B cell (primary cell): ENCODE measurements around the gene UCHL1. TPM values are rescaled to one million over a fixed set of nuclear protein-coding genes. Genes with fewer than 3 reads are reported as not detected.
"Not testable (repeated sequence)": the region's sequence is repeated elsewhere in the genome, so short reads cannot be mapped to it uniquely, and the experiment has no call there.

Experiments used
- ATAC-seq: fragments of 200-7000 bp; cut with Tn5 transposase; one replicate; pipeline ENCODE4 v1.10.0; 2021; ENCODE audit warnings: low read depth, mild to moderate bottlenecking, moderate number of reproducible peaks, moderate library complexity
- CTCF ChIA-PET: fragments of 350-600 bp; sonication (Branson Sonifier 250); formaldehyde crosslinking; loops from one replicate; lab custom pipeline; 2021; ENCODE audit warnings: antibody characterized with exemption, inconsistent platforms; lab: Charles Lee
- POLR2A ChIA-PET: fragments of 350-600 bp; sonication (Branson Sonifier 250); formaldehyde crosslinking; loops from one replicate; lab custom pipeline; 2021; ENCODE audit warnings: antibody characterized with exemption; lab: Charles Lee
- DNase-seq: peaks from one replicate; pipeline ENCODE4 v3.0.0; 2013
- H2AFZ ChIP-seq: 2 replicates; pipeline ENCODE4 v1.6.1; 2012; ENCODE audit warnings: mild to moderate bottlenecking, low read depth, low read length; ENCODE audit not compliant: insufficient read depth, poor library complexity, severe bottlenecking
- H3K27ac ChIP-seq, 2 donors: 1 replicate in 1 of 2; 2 replicates in 1 of 2; pipeline ENCODE4 v1.5.1; 2012 to 2013; ENCODE audit warnings: low read length in 2 of 2, mild to moderate bottlenecking in 2 of 2, moderate library complexity in 1 of 2
- H3K27me3 ChIP-seq, 4 experiments: fragments of 200-600 bp in 1 of 4; sonication (generic) in 1 of 4; replicated peaks in 1 of 4; 1 replicate in 2 of 4; 2 replicates in 2 of 4; pipeline versions ENCODE4 v1.6.1 to v1.7.0; 2013 to 2016; ENCODE audit warnings: low read length in 3 of 4, mild to moderate bottlenecking in 2 of 4, mixed read lengths in 1 of 4, moderate library complexity in 1 of 4; ENCODE audit not compliant: insufficient read depth in 4 of 4, control insufficient read depth in 3 of 4; ENCODE audit errors: control extremely low read depth in 1 of 4
- H3K36me3 ChIP-seq, 2 experiments: replicated peaks in 1 of 2; 1 replicate in 1 of 2; 2 replicates in 1 of 2; pipeline versions ENCODE4 v1.6.1 to v1.7.1; 2013; ENCODE audit warnings: low read length in 1 of 2; ENCODE audit not compliant: insufficient read depth in 2 of 2, control insufficient read depth in 1 of 2; ENCODE audit errors: control extremely low read depth in 1 of 2, extremely low read depth in 1 of 2
- H3K4me1 ChIP-seq, 2 donors: fragments of 200-600 bp in 1 of 2; sonication (generic) in 1 of 2; 1 replicate in 1 of 2; 2 replicates in 1 of 2; pipeline versions ENCODE4 v1.5.1 to v1.6.1; 2013 to 2017; ENCODE audit warnings: low read length in 2 of 2; ENCODE audit not compliant: control insufficient read depth in 2 of 2, insufficient read depth in 2 of 2
- H3K4me2 ChIP-seq: replicated peaks from 2 replicates; pipeline ENCODE3; 2012; ENCODE audit warnings: mild to moderate bottlenecking, low read depth, low read length; ENCODE audit not compliant: poor library complexity, severe bottlenecking
- H3K4me3 ChIP-seq, 5 experiments: fragments of 200-600 bp in 1 of 5; sonication (generic) in 1 of 5; 1 replicate in 3 of 5; 2 replicates in 2 of 5; pipeline versions ENCODE4 v1.5.1 to v1.7.0; 2011 to 2016; ENCODE audit warnings: low read length in 4 of 5, mild to moderate bottlenecking in 4 of 5, low read depth in 2 of 5, control low read depth in 1 of 5, moderate library complexity in 1 of 5; ENCODE audit not compliant: insufficient read depth in 1 of 5; ENCODE audit errors: control extremely low read depth in 1 of 5, extremely low read depth in 1 of 5
- H3K79me2 ChIP-seq: fragments of 200-600 bp; sonication (generic); one replicate; pipeline ENCODE4 v1.6.0; 2016; ENCODE audit warnings: low read length; ENCODE audit not compliant: control insufficient read depth, insufficient read depth
- H3K9ac ChIP-seq: fragments of 200-600 bp; sonication (generic); 2 replicates; pipeline ENCODE4 v1.6.1; 2017; ENCODE audit warnings: mild to moderate bottlenecking, low read length, moderate library complexity
- H3K9me3 ChIP-seq, 3 donors: one replicate each; pipeline versions ENCODE4 v1.6.1 to v1.7.1; 2013; ENCODE audit warnings: low read length in 2 of 3; ENCODE audit not compliant: control insufficient read depth in 2 of 3, insufficient read depth in 1 of 3; ENCODE audit errors: control extremely low read depth in 1 of 3
- H4K20me1 ChIP-seq: 2 replicates; pipeline ENCODE4 v1.6.0; 2012; ENCODE audit warnings: mild to moderate bottlenecking, low read length; ENCODE audit not compliant: insufficient read depth, control insufficient read depth, poor library complexity, severe bottlenecking
- H3K27ac Mint-ChIP-seq: one replicate; pipeline ENCODE4 v1.8.0; 2021; ENCODE audit warnings: mixed read lengths
- H3K27me3 Mint-ChIP-seq: one replicate; pipeline ENCODE4 v1.8.0; 2021; ENCODE audit warnings: mixed read lengths
- H3K4me1 Mint-ChIP-seq: one replicate; pipeline ENCODE4 v1.8.0; 2021; ENCODE audit warnings: mixed read lengths
- H3K4me3 Mint-ChIP-seq: one replicate; pipeline ENCODE4 v1.8.0; 2021; ENCODE audit warnings: mixed read lengths
- H3K9me3 Mint-ChIP-seq: one replicate; pipeline ENCODE4 v1.8.0; 2022; ENCODE audit warnings: mixed read lengths; ENCODE audit not compliant: insufficient read depth
- EZH2 ChIP-seq: IDR thresholded peaks from 2 replicates; pipeline ENCODE4 v1.6.1; 2012; ENCODE audit warnings: borderline replicate concordance, low read depth, mild to moderate bottlenecking, moderate library complexity, low read length; ENCODE audit not compliant: insufficient read depth, poor library complexity, severe bottlenecking
- WGBS: methylation state at CpG from one replicate; pipeline ENCODE4 v1.1.5; 2013; ENCODE audit warnings: missing lambda C conversion rate; ENCODE audit not compliant: insufficient coverage; 5-methylcytosine and 5-hydroxymethylcytosine counted together
- intact Hi-C: fragments of 100-400 bp; cut with micrococcal nuclease; formaldehyde crosslinking; loops from one replicate; pipeline ENCODE4 v1.10.0; 2022
- polyA plus RNA-seq: library from polyadenylated mRNA; depleted of rRNA; stranded (reverse); fragments of >200 nt; gene quantifications from 2 replicates; pipeline ENCODE4 v1.2.3, GENCODE V29; 2012
- total RNA-seq, 2 donors: library from RNA; stranded (reverse); fragments of 120-200 nt in 1 of 2; gene quantifications; 1 replicate in 1 of 2; 2 replicates in 1 of 2; pipeline versions ENCODE4 v1.2.3 to v1.2.4, GENCODE V29; 2013 to 2022
- TF ChIP-seq, protein P1 (sequence below): fragments of 200-600 bp; IDR thresholded peaks from one replicate; pipeline ENCODE4 v1.8.0; 2022; ENCODE audit warnings: antibody characterized with exemption, mild to moderate bottlenecking

UCHL1 gene
- total and polyA plus RNA-seq, 2 donors (not counting 1 experiment from before 2014, with no cell fraction given), result 0.47 to 0.84 TPM

DNA sequence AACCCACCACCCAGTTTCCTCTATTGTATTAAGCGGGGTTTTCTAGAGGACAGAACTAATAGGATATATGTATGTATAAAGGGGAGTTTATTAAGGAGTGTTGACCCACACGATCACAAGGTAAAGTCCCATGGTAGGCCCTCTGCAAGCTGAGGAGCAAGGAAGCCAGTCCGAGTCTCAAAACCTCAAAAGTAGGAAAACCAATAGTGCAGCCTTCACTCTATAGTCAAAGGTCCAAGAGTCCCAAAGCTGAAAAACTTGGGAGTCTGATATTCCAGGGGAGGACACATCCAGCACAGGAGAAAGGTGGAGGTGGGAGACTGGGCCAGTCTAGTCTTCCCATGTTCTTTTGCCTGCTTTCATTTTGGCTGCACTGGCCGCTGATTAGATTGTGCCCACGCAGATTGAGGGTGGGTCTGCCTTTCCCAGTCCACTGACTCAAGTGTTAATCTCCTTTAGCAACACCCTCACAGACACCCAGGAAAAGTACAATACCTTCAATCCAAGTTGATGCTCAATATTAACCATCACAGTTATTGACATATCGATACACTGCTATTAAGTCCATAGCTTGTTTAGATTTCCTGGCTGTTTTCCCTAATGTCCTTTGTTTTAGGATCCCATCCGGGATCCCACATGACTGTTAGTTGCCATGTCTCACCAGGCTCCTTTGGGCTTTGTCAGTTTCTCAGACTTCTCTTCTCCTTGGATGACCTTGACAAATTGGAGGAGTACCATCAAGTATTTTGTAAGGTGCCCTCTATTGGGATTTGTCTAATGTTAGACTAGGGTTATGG lies 12.2 kb downstream of the UCHL1 start:
- no peak for ATAC-seq
- CTCF ChIA-PET, result interaction anchor here (2.6 kb wide), 1 partner anchor 11 kb away, joined by 9 read pairs; no protein-coding TSS in a partner anchor

DNA sequence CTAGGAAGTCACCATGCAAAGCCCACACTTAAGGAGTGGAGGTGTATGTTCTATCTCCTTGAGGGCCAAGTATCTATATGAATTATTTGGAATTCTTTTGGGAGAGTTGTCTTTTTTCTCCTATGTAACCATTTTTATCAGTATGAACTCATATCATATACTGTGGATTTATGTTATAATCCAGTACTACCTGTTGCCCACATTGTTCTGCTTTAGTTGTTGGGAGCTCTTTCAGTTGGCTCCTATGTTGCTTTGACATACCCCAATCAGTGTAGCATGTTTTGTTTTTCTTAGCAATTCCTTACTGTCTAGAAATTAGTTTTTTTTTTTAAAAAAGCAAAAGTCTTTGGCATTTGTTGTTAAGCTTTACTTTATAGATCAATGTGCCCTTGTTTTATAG lies 13.0 kb downstream of the UCHL1 start:
- Mint-ChIP-seq H3K27ac (no peak overlapping the region), H3K4me1 (no peaks in the 10 kb centered on the region), H3K27me3 (peaks cover 7% of the 10 kb centered on the region), H3K9me3 (no peaks in the 10 kb centered on the region), H3K4me3 (no peak overlapping the region)
- Histone ChIP-seq H3K4me2 (no peak overlapping the region), H3K4me3 (no peak overlapping the region), H4K20me1 (no peaks in the 10 kb centered on the region), H3K27me3 (no peaks in the 10 kb centered on the region), H3K4me1 (no peaks in the 10 kb centered on the region), H3K27ac (no peak overlapping the region), H3K36me3 (no peaks in the 10 kb centered on the region), H3K79me2 (no peaks in the 10 kb centered on the region), H2AFZ (no peak overlapping the region), H3K9me3 (no peaks in the 10 kb centered on the region), H3K9ac (no peak overlapping the region)
- ATAC-seq, result no peak
- POLR2A ChIA-PET, result no interaction called here
- no peak for DNase-seq
- intact Hi-C loops, result no loop called here
- TF ChIP-seq, protein P1, sequence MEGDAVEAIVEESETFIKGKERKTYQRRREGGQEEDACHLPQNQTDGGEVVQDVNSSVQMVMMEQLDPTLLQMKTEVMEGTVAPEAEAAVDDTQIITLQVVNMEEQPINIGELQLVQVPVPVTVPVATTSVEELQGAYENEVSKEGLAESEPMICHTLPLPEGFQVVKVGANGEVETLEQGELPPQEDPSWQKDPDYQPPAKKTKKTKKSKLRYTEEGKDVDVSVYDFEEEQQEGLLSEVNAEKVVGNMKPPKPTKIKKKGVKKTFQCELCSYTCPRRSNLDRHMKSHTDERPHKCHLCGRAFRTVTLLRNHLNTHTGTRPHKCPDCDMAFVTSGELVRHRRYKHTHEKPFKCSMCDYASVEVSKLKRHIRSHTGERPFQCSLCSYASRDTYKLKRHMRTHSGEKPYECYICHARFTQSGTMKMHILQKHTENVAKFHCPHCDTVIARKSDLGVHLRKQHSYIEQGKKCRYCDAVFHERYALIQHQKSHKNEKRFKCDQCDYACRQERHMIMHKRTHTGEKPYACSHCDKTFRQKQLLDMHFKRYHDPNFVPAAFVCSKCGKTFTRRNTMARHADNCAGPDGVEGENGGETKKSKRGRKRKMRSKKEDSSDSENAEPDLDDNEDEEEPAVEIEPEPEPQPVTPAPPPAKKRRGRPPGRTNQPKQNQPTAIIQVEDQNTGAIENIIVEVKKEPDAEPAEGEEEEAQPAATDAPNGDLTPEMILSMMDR, result no peak
- no peak for TF ChIP-seq EZH2
- CTCF ChIA-PET, result interaction anchor here (2.6 kb wide), 1 partner anchor 10 kb away, joined by 9 read pairs; no protein-coding TSS in a partner anchor

More for the DNA sequence above, 12.2 kb downstream of the UCHL1 start:
- Histone ChIP-seq H3K9ac (no peak overlapping the region), H3K79me2 (no peaks in the 10 kb centered on the region), H3K4me3 (no peak overlapping the region), H2AFZ (no peak overlapping the region), H4K20me1 (no peaks in the 10 kb centered on the region), H3K9me3 (no peaks in the 10 kb centered on the region), H3K4me2 (no peak overlapping the region), H3K27me3 (peaks cover 0 to under 1% (median 0%) of the 10 kb centered on the region in 4 experiments), H3K27ac (no peak overlapping the region), H3K36me3 (no peaks in the 10 kb centered on the region), H3K4me1 (no peaks in the 10 kb centered on the region)
- H3K27ac Mint-ChIP-seq, result no peak overlapping the region
- no peak overlapping the region for H3K4me3 Mint-ChIP-seq
- 80% methylated on average over 3 of the region's 7 CpGs for WGBS
- H3K4me1 Mint-ChIP-seq, result no peaks in the 10 kb centered on the region
- POLR2A ChIA-PET, result no interaction called here
- H3K27me3 Mint-ChIP-seq, result peaks cover 5% of the 10 kb centered on the region
- no peak for DNase-seq
- intact Hi-C loops, result no loop called here
- H3K9me3 Mint-ChIP-seq, result no peaks in the 10 kb centered on the region
- no peak for TF ChIP-seq EZH2
- TF ChIP-seq, protein P1, result no peak

DNA sequence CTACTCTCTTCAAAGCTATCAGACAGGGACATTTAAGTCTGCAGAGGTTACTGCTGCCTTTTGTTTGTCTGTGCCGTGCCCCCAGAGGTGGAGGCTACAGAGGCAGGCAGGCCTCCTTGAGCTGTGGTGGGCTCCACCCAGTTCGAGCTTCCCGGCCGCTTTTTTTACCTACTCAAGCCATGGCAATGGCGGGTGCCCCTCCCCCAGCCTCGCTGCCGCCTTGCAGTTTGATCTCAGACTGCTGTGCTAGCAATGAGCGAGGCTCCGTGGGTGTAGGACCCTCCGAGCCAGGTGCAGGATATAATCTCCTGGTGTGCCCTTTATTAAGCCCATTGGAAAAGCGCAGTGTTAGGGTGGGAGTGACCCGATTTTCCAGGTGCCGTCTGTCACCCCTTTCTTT lies 19.2 kb downstream of the UCHL1 start:
- ATAC-seq, H3K4me3 Mint-ChIP-seq, H2AFZ ChIP-seq, H3K9ac ChIP-seq, H3K36me3 ChIP-seq, H3K4me1 Mint-ChIP-seq, DNase-seq, H3K27me3 ChIP-seq, H3K9me3 Mint-ChIP-seq, H3K9me3 ChIP-seq, H3K79me2 ChIP-seq, H3K27ac Mint-ChIP-seq, CTCF ChIA-PET, H3K4me3 ChIP-seq, POLR2A ChIA-PET, H3K4me1 ChIP-seq, H3K27ac ChIP-seq, H4K20me1 ChIP-seq, H3K4me2 ChIP-seq, intact Hi-C loops: not testable (repeated sequence)
- peaks cover 16% of the 10 kb centered on the region for H3K27me3 Mint-ChIP-seq
- 87% methylated on average over 3 of the region's 13 CpGs for WGBS
